Panc1 (cell line): ENCODE data around the gene DIAPH2.

Source experiments
- POLR2AphosphoS5 ChIP-seq: IDR thresholded peaks from 2 replicates; pipeline ENCODE4 v1.6.1; 2012; ENCODE audit warnings: mild to moderate bottlenecking, low read depth, low read length, moderate library complexity
- TF ChIP-seq, protein P1 (sequence below): fragments of 450-650 bp; IDR thresholded peaks from 2 replicates; pipeline ENCODE4 v1.5.1; 2017; ENCODE audit warnings: mild to moderate bottlenecking

DNA sequence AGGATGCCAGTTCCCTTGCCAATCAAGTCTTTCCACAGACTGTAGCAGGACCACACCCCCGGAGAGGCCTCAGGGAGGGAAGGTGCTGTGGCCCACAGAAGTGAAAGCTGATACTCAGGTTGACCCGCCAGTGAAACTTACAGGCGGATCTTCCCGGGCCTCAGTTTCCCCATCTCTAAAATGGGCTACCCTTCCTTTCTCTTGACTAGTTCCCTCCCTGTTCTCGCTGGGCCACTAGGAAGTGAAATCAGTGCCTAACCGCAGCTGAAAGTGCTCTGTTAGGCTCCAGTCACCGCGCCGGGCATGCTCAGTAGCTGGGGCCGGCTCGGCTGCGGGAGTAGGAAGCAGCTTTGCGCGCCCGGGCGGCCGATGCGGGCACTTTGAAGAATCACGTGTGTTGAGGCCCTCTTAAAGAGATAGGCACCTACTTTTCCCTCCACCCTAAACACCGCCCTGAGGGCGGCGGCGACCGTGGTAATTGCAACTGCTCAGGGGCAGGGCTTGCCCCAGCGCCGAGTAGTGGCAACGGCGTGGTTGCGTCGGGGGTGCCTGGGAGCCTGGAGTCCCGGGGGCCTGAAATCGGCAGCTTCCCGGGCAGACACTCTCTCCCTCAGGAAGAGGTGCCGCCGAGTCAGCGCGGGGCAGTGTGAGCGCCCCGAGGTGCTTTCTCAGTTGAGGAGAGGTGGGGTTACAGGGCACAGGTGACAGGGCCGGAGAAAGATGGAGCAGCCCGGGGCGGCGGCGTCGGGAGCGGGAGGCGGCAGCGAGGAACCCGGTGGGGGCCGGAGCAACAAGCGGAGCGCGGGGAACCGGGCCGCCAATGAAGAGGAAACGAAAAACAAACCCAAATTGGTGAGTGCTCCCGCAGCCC is at the start of gene DIAPH2:
- TF ChIP-seq, protein P1, sequence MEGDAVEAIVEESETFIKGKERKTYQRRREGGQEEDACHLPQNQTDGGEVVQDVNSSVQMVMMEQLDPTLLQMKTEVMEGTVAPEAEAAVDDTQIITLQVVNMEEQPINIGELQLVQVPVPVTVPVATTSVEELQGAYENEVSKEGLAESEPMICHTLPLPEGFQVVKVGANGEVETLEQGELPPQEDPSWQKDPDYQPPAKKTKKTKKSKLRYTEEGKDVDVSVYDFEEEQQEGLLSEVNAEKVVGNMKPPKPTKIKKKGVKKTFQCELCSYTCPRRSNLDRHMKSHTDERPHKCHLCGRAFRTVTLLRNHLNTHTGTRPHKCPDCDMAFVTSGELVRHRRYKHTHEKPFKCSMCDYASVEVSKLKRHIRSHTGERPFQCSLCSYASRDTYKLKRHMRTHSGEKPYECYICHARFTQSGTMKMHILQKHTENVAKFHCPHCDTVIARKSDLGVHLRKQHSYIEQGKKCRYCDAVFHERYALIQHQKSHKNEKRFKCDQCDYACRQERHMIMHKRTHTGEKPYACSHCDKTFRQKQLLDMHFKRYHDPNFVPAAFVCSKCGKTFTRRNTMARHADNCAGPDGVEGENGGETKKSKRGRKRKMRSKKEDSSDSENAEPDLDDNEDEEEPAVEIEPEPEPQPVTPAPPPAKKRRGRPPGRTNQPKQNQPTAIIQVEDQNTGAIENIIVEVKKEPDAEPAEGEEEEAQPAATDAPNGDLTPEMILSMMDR = no peak
- TF ChIP-seq POLR2AphosphoS5 = no peak
